ENCODE data around the gene APOBEC3G. TPM values are rescaled to one million over a fixed set of nuclear protein-coding genes. Genes with fewer than 3 reads are reported as not detected.

APOBEC3G gene
- total RNA-seq, 4 donors from 2014 or later: 4.1 to 7.9 (median 5.5) TPM

DNA sequence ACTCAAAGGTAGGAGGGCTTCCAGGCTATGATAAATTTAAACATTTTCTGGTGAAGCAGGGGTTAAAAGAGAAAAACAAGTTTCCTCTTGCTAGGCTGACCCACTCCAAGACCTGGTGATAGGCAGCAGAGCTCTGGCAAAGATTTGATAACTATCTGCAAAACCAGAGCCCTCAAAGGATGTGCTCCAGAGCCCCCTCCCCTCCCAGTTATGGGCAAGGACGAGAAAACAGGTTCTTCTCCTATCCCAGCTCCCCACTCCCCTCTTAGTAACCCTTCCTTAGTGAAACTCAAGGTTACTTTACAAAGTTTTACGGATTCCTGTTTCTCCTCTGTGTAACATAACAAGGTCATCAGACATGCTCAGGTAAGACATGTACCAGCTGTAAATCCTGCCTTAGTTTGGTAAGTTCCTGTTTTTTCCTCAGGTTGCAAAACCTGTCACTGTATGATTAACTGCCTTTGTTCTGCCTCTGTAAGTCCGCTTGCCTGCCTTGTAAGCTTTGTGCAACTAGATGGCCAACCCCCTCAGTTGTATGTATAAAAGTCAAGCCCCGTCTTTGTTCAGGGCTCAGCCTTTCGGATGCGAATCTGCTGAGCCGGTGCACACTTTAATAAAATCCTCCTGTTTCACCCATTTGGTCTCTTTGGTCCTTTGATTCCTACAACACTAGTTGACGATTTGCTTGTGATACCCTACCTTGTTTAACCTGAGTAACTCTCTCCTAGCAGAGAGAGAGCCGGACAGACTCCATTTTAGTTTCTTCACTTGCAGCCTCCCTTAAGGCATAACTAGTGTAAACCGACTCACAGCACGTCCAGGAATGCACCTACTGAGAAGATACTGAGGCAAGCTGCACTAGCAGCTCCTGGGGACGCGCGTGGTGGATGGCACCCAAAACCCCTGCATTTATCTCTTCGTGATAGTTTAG is 33.8 kb downstream of the APOBEC3G start:
- TF ChIP-seq EP300 (IDR thresholded peaks at IDR 0.05) (no peak), POLR2A (IDR thresholded peaks at IDR 0.05; ENCODE audit: low read depth) (no peak), POLR2AphosphoS5 (IDR thresholded peaks at IDR 0.05) (no peak)
- TF ChIP-seq, protein P1, sequence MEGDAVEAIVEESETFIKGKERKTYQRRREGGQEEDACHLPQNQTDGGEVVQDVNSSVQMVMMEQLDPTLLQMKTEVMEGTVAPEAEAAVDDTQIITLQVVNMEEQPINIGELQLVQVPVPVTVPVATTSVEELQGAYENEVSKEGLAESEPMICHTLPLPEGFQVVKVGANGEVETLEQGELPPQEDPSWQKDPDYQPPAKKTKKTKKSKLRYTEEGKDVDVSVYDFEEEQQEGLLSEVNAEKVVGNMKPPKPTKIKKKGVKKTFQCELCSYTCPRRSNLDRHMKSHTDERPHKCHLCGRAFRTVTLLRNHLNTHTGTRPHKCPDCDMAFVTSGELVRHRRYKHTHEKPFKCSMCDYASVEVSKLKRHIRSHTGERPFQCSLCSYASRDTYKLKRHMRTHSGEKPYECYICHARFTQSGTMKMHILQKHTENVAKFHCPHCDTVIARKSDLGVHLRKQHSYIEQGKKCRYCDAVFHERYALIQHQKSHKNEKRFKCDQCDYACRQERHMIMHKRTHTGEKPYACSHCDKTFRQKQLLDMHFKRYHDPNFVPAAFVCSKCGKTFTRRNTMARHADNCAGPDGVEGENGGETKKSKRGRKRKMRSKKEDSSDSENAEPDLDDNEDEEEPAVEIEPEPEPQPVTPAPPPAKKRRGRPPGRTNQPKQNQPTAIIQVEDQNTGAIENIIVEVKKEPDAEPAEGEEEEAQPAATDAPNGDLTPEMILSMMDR (IDR thresholded peaks at IDR 0.05): no peak
- H3K36me3 ChIP-seq: no peaks in the 10 kb centered on the region
- intact Hi-C loops (cut with DNase I): no loop called here
- H3K9me3 ChIP-seq: no peaks in the 10 kb centered on the region
- no peaks in the 10 kb centered on the region for H3K4me1 ChIP-seq
- 65% methylated on average over 15 of the region's 15 CpGs for WGBS
- H3K4me3 ChIP-seq: no peak overlapping the region
- H3K27ac ChIP-seq (replicated peaks in 1 of 4): no peak overlapping the region
- DNase-seq (ENCODE audit: extremely low spot score): no peak
- peaks cover 0 to 13% (median 0%) of the 10 kb centered on the region in 4 donors for H3K27me3 ChIP-seq

DNA sequence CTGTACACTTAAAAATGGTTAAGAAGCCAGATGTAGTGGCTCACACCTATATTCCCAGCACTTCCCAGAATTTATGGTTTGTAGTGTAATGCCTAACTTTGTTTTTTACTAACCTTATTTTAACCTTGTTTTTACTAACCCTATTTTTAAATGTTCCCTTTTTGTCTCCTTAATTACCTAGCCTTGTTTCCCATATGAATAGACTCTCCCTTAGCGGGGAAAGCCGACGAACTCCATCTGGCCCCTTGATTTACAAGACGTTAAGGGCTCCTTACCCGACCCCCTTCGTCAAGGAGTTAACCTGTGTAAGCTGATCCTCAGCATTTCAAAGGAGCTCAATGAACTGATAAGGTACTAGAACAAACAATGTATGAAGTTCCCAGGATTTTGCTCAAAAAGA is 37.0 kb downstream of the APOBEC3G start:
- DNase-seq (ENCODE audit: extremely low spot score): no peak
- Histone ChIP-seq H3K36me3 (no peaks in the 10 kb centered on the region), H3K27ac (replicated peaks in 1 of 4) (no peak overlapping the region), H3K27me3 (peaks cover 0 to 13% (median 0%) of the 10 kb centered on the region in 4 donors), H3K9me3 (no peaks in the 10 kb centered on the region), H3K4me3 (no peak overlapping the region), H3K4me1 (no peaks in the 10 kb centered on the region)
- intact Hi-C loops (cut with DNase I): no loop called here
- TF ChIP-seq, protein P1 (IDR thresholded peaks at IDR 0.05): no peak
- TF ChIP-seq POLR2A (IDR thresholded peaks at IDR 0.05; ENCODE audit: low read depth): no peak
- TF ChIP-seq POLR2AphosphoS5 (IDR thresholded peaks at IDR 0.05): no peak
- no peak for TF ChIP-seq EP300 (IDR thresholded peaks at IDR 0.05)
- 60% methylated on average over 6 of the region's 6 CpGs for WGBS

DNA sequence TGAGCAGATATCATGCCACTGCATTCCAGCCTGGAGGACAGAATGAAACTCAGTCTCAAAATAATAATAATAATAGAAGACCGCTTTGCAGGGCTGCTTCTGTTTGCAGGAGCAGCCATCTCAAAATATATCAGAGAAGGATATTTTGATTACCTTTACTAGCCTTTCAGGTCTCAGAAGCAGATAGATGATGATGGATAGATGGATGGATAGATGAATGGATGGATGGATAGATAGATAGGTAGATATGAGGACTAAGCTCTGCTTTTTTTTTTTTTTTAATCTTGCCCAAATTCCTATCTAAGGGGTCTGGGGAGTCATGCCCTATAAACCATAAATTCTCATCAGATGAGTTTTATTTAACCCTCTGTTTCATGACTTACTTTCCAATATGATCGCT is 38.5 kb downstream of the APOBEC3G start:
- Histone ChIP-seq H3K4me1 (no peaks in the 10 kb centered on the region), H3K9me3 (no peaks in the 10 kb centered on the region), H3K4me3 (no peak overlapping the region), H3K36me3 (no peaks in the 10 kb centered on the region), H3K27me3 (peaks cover 0 to 13% (median 0%) of the 10 kb centered on the region in 4 donors), H3K27ac (replicated peaks in 1 of 4) (no peak overlapping the region)
- WGBS: 89% methylated on average over 2 of the region's 2 CpGs
- intact Hi-C loops (cut with DNase I): loop anchor here (5.0 kb wide), 1 partner anchor 103 kb away; the partner anchor contains the start of gene APOBEC3C
- no peak for DNase-seq (ENCODE audit: extremely low spot score)
- TF ChIP-seq, protein P1 (IDR thresholded peaks at IDR 0.05): no peak
- TF ChIP-seq EP300 (IDR thresholded peaks at IDR 0.05) (no peak), POLR2AphosphoS5 (IDR thresholded peaks at IDR 0.05) (no peak), POLR2A (IDR thresholded peaks at IDR 0.05; ENCODE audit: low read depth) (no peak)

DNA sequence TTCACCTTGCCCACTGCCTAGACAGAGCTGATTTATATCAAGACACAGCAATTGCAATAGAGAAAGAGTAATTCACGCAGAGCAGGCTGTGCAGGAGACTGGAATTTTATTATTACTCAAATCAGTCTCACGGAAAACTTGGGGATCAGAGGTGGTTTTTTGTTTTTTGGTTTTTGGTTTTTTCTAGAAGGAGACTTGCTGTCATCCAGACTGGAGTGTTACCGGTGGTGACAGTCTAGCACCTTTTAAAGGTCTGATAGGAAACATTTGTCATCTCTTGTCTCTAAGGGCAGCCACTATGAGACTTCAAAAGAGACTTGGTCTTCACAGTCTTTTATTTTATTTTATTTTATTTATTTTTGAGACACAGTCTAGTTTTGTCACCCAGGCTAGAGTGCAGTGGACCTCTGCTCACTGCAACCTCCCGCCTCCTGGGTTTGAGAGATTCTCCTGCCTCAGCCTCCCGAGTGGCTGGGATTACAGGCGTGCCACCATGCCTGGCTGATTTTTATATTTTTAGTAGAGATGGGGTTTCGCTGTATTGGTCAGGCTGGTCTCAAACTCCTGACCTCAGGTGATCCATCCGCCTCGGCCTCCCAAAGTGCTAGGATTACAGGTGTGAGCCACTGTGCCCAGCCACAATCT is 39.0 kb downstream of the APOBEC3G start:
- intact Hi-C loops (cut with DNase I): loop anchor here (5.0 kb wide), 1 partner anchor 104 kb away; the partner anchor contains the start of gene APOBEC3C
- DNase-seq (ENCODE audit: extremely low spot score): no peak
- TF ChIP-seq EP300 (IDR thresholded peaks at IDR 0.05) (no peak), POLR2AphosphoS5 (IDR thresholded peaks at IDR 0.05) (no peak), POLR2A (IDR thresholded peaks at IDR 0.05; ENCODE audit: low read depth) (no peak)
- TF ChIP-seq, protein P1 (IDR thresholded peaks at IDR 0.05): no peak

More for the DNA sequence above, 39.0 kb downstream of the APOBEC3G start:
- WGBS: 87% methylated on average over 9 of the region's 9 CpGs
- Histone ChIP-seq H3K27ac (replicated peaks in 1 of 4) (no peak overlapping the region), H3K36me3 (no peaks in the 10 kb centered on the region), H3K9me3 (no peaks in the 10 kb centered on the region), H3K4me1 (no peaks in the 10 kb centered on the region), H3K27me3 (peaks cover 0 to 13% (median 0%) of the 10 kb centered on the region in 4 donors), H3K4me3 (no peak overlapping the region)

Measured in esophagus muscularis mucosa (tissue), 4 donors.